Fibroblast of villous mesenchyme (primary cell): ENCODE data around the gene CCND3. TPM values are rescaled to one million over a fixed set of nuclear protein-coding genes. Genes with fewer than 3 reads are reported as not detected.

Source experiments
- DNase-seq: peaks from one replicate; pipeline ENCODE4 v3.0.0-alpha.2; 2010; ENCODE audit warnings: low read depth
- H3K4me3 ChIP-seq: 2 replicates; pipeline ENCODE4 v1.5.1; 2011; ENCODE audit warnings: low read depth, mild to moderate bottlenecking, low read length
- CTCF ChIP-seq: IDR thresholded peaks from 2 replicates; pipeline ENCODE4 v1.5.1; 2012; ENCODE audit warnings: low read depth, mild to moderate bottlenecking, low read length; ENCODE audit not compliant: insufficient read depth
- total RNA-seq: library from RNA; depleted of rRNA; stranded (reverse); fragments of >200 nt; gene quantifications from 2 replicates; pipeline ENCODE4 v1.2.3, GENCODE V29; 2012

CCND3 gene
- total RNA-seq, result 25.8 and 42.3 TPM in 2 replicates

DNA sequence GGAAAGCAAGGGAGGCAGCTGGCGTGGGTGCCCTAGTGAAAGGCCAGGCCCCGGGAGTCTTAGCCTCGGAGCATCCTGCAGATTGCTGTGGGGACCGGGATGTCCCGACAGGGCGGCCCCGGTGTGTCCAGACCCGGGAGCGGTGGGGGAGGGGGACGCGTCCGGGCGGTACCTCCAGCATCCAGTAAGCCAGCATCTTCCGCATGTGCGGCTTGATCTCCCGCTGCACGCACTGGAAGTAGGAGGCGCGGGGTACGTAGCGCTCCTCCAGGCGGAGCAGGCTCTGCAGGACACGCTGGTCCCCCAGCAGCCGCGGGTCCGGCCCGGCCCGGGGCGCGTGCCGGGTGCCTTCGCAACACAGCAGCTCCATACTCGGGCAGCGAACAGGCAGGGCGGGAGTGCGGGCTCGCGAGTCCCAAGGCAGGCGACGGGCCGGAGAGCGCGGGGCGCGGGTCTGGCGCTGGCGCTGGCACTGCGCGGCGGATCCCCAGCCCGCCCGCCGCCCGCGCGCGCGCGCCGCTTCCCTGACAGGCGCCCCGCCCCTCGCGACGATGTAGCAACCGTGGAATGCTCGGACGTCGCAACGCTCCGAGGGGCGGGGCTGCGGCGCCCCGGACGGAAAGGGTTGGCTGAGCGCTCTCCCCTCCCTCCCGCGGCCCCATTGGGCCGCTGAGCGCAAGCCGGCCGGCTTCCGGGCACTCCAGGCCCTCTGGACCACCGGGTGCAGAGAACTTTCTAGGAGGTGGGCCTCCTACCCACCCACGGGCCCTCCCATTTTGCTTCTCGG lies at the start of gene CCND3:
Gene CCND3 (minus strand): TSS at position 529 of the 787 bp plus-strand sequence. CDS start 159 bp downstream, at position 370.
- peak within 1 kb of the TSS; percentile 72 for H3K4me3 ChIP-seq
- no peak for TF ChIP-seq CTCF

DNA sequence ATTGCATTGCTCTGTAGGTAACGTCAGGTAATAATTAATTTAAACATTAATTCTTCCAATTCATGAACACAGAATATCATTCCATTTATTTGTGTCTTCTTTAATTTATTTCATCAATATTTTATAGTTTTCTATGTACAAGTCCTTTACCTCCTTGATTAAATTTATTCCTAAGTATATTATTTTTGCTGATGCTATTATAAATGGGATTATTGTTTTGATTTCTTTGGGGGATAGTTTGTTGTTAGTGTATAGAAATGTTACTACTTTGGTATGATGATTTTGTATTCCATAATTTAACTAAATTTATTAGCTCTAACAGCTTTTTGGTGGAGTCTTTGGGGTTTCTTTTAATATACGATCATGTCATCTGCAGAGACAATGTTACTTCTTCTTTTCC lies 44.7 kb upstream of the CCND3 start:
- no peak for TF ChIP-seq CTCF

More for the DNA sequence above, at the start of gene CCND3:
- peak; percentile 93 for DNase-seq

GRCh38 chr6:41984623-41985022 lies 43.0 kb upstream of the CCND3 start:
- H3K4me3 ChIP-seq, result no peak overlapping the region
- TF ChIP-seq CTCF, result no peak
- no peak for DNase-seq

More for the DNA sequence above, 44.7 kb upstream of the CCND3 start:
- no peak for DNase-seq
- no peak overlapping the region for H3K4me3 ChIP-seq

- no peak for TF ChIP-seq CTCF
These were observed 35.3 kb upstream of the CCND3 start for GRCh38 chr6:41976794-41977484.

DNA sequence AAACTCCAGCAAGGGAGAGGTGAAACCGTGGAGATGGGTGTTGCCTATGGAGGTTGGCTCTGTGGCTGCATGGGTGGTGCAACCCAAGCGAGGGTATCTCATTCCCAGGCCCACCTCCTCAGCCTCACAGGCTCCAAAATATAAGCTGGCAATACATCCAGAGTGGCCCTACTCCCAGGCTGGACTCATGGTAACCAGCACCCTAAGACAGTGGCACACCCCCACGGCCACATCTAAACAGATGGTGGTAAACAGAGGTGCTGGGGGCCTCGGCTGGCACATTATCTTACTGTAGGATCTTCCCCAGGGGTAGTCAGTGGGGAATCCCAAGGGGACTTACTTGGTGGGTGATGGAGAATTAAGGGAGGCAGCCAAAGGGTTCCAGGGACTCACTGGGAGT lies 33.7 kb upstream of the CCND3 start:
- TF ChIP-seq CTCF, result no peak
- no peak overlapping the region for H3K4me3 ChIP-seq
- no peak for DNase-seq

More at GRCh38 chr6:41976794-41977484, 35.3 kb upstream of the CCND3 start:
- DNase-seq, result peak; percentile 69
- no peak overlapping the region for H3K4me3 ChIP-seq

DNA sequence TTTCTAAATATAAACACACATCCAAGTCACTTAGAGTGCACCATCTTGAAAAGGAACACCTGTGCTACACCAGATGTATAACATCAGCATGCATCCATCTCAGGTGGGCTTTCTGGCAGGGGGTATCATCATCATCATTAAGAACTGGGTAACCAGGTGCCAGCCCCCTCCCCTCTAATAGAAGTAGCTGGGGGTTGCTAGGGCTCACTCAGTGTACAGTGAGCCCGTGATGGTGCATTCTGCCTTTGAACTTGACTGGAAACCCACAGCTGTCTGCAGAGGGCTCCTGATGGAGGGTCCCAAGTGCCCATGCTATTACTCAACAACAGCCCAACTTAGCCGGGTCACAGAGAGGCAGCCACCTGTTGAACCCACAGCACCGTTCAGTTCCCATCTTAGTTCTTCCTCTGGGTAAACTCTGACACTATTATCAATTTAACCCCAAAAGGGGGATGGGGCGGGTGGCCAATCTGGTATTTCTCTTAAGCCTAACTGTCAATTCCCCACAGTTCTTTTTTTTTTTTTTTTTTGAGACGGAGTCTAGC lies 32.7 kb upstream of the CCND3 start:
- no peak overlapping the region for H3K4me3 ChIP-seq
- DNase-seq, result no peak
- TF ChIP-seq CTCF, result no peak
